ENCODE measurements around the gene UBFD1.
A peak's percentile ranks its signal among the peaks of the same experiment; 100 is the strongest.
"Not testable (repeated sequence)": the region's sequence is repeated elsewhere in the genome, so short reads cannot be mapped to it uniquely, and the experiment has no call there.

UBFD1 gene

GRCh38 chr16:23509782-23510163 is 47.8 kb upstream of the UBFD1 start:
- Histone ChIP-seq H3K36me3 (replicated peaks; ENCODE audit: low read depth, low read length) (peaks cover 28% of the 10 kb centered on the region), H3K4me2 (ENCODE audit: low read length) (peak overlapping the region; percentile 99), H4K20me1 (ENCODE audit: insufficient read depth, low read length) (peaks cover 46% of the 10 kb centered on the region)

DNA sequence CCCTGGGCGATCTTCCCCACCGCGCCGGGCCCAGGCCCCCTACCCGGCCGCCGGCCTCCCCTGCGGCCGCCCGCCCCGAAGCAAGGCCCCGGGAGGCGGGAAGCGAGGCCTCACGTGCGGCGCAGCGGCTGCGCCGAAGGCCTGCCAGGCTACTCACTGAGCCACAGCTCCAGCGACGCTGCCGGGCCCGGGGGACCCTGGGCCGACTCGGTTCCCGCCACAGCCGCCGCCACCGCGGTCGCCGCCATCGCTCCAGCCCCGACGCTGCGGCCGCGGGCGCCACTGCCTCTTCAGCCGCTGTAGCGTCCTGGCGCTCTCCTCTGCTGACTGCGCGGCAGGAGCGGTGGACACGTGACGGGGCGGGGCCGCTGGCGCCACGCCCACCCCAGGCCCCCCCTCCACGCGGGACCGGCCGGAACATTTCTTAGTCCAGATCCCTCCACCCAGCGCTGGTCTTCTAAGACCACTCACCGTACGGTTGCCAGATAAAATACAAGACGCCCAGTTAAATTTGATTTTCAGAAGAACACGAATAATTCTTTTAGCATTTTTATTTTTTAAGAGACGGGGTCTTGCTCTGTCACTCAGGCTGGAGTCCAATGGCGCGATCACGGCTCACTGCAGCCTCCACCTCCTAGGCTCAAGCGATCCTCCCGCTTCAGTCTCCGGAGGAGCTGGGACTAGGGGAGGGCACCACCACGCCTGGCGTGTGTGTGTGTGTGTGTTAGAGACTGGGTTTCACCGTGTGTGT is 47.2 kb upstream of the UBFD1 start, which contains the start of gene GGA2:
Gene GGA2 (minus strand): TSS at position 331 of the 751 bp plus-strand sequence. CDS start 83 bp downstream, at position 248.
- H3K79me2 ChIP-seq (ENCODE audit: low read length) = peaks cover 50% of the 10 kb centered on the region
- 0 out of 2 replicates have a peak within 1 kb of the TSS, but pooled peaks have one; percentile 84 for H2AFZ ChIP-seq (ENCODE audit: low read depth, low read length)
- H4K20me1 ChIP-seq (ENCODE audit: insufficient read depth, low read length) = peaks cover 41% of the 10 kb centered on the region
- peak within 1 kb of the TSS; percentile 99 for H3K4me2 ChIP-seq (ENCODE audit: low read length)
- peaks cover 36% of the 10 kb centered on the region for H3K4me1 ChIP-seq (ENCODE audit: low read length)
- TF ChIP-seq EZH2phosphoT487 (IDR thresholded peaks at IDR 0.05; ENCODE audit: low read depth) (no peak), CTCF (IDR thresholded peaks at IDR 0.05; ENCODE audit: low read depth, low read length) (no peak)
- H3K36me3 ChIP-seq (replicated peaks; ENCODE audit: low read depth, low read length) = peaks cover 28% of the 10 kb centered on the region
- no peaks in the 10 kb centered on the region for H3K27me3 ChIP-seq (ENCODE audit: low read depth, low read length)
- H3K27ac ChIP-seq (ENCODE audit: low read length) = peak within 1 kb of the TSS; percentile 46
- no peaks in the 10 kb centered on the region for H3K9me3 ChIP-seq (ENCODE audit: insufficient read depth, low read length)
- H3K4me3 ChIP-seq (ENCODE audit: low read length) = peak within 1 kb of the TSS; percentile 100
- peak within 1 kb of the TSS; percentile 90 for H3K9ac ChIP-seq (ENCODE audit: low read length)

More at GRCh38 chr16:23509782-23510163, 47.8 kb upstream of the UBFD1 start:
- Histone ChIP-seq H3K27me3 (ENCODE audit: low read depth, low read length) (no peaks in the 10 kb centered on the region), H2AFZ (ENCODE audit: low read depth, low read length) (no peak overlapping the region), H3K9me3 (ENCODE audit: insufficient read depth, low read length) (no peaks in the 10 kb centered on the region), H3K79me2 (ENCODE audit: low read length) (peaks cover 56% of the 10 kb centered on the region), H3K4me3 (ENCODE audit: low read length) (peak overlapping the region; percentile 100), H3K27ac (ENCODE audit: low read length) (peak overlapping the region; percentile 46), H3K9ac (ENCODE audit: low read length) (peak overlapping the region; percentile 90), H3K4me1 (ENCODE audit: low read length) (peaks cover 42% of the 10 kb centered on the region)
- no peak for TF ChIP-seq CTCF (IDR thresholded peaks at IDR 0.05; ENCODE audit: low read depth, low read length)
- TF ChIP-seq EZH2phosphoT487 (IDR thresholded peaks at IDR 0.05; ENCODE audit: low read depth) = no peak

DNA sequence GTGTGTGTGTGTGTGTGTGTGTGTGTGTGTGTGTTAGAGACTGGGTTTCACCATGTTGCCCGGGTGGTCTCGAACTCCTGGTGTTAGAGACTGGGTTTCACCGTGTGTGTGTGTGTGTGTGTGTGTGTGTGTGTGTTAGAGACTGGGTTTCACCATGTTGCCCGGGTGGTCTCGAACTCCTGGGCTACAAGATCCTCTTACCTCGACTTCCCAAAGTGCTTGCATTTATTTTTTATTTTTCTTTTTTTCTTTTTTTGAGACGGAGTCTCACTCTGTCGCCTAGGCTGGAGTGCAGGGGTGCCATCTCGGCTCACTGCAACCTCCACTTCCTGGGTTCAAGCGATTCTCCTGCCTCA is 46.6 kb upstream of the UBFD1 start:
- Histone ChIP-seq H3K4me1 (ENCODE audit: low read length) (peaks cover 31% of the 10 kb centered on the region), H3K79me2 (ENCODE audit: low read length) (peaks cover 44% of the 10 kb centered on the region), H3K9ac (ENCODE audit: low read length) (peak overlapping the region; percentile 90; the same call in 1 of the 2 replicates), H3K36me3 (replicated peaks; ENCODE audit: low read depth, low read length) (peaks cover 28% of the 10 kb centered on the region), H3K4me2 (ENCODE audit: low read length) (peak overlapping the region; percentile 99), H3K27ac (ENCODE audit: low read length) (peak overlapping the region; percentile 40), H3K4me3 (ENCODE audit: low read length) (peak overlapping the region; percentile 100), H4K20me1 (ENCODE audit: insufficient read depth, low read length) (peaks cover 35% of the 10 kb centered on the region)
- H2AFZ ChIP-seq (ENCODE audit: low read depth, low read length); H3K27me3 ChIP-seq (ENCODE audit: low read depth, low read length); H3K9me3 ChIP-seq (ENCODE audit: insufficient read depth, low read length): not testable (repeated sequence)

DNA sequence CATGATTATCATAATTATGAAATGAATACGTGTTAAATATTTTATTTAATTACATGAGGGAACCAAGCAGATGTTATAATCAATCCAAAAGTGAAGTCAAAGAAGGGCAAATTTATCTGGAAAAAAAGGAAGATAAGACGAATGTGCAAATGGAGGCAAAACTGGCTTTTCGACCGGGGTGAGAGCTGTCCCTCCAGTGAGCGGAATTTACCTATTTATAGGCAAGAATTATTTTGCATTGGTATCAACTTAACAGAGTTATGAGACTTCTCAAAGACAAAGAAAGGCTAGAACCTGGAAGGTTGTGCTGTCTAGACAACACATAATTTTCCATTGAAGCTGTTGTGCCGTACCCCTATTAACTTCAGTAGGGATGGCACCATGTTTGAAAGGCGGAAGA is 45.8 kb upstream of the UBFD1 start:
- Histone ChIP-seq H3K4me2 (ENCODE audit: low read length) (no peak overlapping the region), H3K9ac (ENCODE audit: low read length) (no peak overlapping the region), H3K79me2 (ENCODE audit: low read length) (peaks cover 36% of the 10 kb centered on the region), H3K4me1 (ENCODE audit: low read length) (peaks cover 28% of the 10 kb centered on the region), H4K20me1 (ENCODE audit: insufficient read depth, low read length) (peaks cover 27% of the 10 kb centered on the region), H2AFZ (ENCODE audit: low read depth, low read length) (no peak overlapping the region), H3K27me3 (ENCODE audit: low read depth, low read length) (no peaks in the 10 kb centered on the region), H3K36me3 (replicated peaks; ENCODE audit: low read depth, low read length) (peaks cover 24% of the 10 kb centered on the region), H3K27ac (ENCODE audit: low read length) (no peak overlapping the region), H3K9me3 (ENCODE audit: insufficient read depth, low read length) (no peaks in the 10 kb centered on the region), H3K4me3 (ENCODE audit: low read length) (no peak overlapping the region)
- TF ChIP-seq EZH2phosphoT487 (IDR thresholded peaks at IDR 0.05; ENCODE audit: low read depth) (no peak), CTCF (IDR thresholded peaks at IDR 0.05; ENCODE audit: low read depth, low read length) (no peak)

Data from OCI-LY3 (cell line).